HG03558 (cell line): ENCODE results near the gene MAFB.

ENCODE experiments used
- ATAC-seq: cut with Tn5 transposase; IDR thresholded peaks from one replicate; pipeline ENCODE4 v1.9.1; 2021; ENCODE audit warnings: moderate number of reproducible peaks; ENCODE audit not compliant: unreplicated experiment; ENCODE audit errors: extremely low read depth

Gene MAFB

DNA sequence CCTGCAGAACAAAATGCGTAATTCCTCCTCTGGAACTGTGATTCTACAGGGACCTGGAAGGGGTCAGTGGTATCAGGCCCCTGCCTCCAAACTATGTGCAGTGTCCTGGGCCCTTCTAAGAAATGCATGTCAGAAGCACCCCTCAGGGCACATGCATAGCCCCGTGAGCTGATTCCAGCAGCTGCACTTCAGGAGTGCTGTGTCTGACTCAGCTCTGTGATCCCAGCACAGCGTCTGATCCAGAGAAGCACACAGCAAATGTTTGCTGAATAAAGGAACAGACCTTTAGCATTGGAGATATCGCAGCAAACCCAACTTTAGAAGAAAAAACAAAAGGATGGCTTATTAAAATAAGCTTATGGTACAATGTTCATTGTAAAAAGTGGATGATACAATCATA lies 15.8 kb upstream of the MAFB start:
- ATAC-seq: no peak

DNA sequence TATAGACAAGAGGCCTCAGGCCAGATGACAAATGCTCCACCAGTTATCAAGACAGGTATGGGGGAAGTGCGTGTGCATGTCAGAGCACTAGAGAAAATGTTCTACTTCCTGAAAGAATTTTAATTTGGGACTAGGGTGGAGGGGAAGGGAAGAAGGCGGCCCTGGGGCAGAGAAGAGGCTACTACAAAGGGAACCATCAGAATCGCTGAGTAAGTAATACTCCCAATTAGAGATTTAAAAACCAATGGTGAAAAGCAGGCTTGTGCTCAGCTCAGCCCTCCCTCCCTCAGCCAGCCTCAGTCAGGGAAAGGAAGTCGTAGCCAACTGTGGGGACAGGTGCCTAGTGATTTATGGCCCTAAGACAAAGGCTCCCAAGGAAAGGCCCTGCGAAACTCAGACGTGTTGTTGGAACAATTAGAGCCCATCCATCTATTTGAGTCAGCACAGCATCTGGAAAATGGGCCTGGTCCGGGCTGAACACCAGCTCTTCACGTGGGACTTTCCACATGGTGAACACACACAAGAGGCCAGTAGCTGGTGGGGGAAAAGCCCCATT lies 15.0 kb upstream of the MAFB start:
- ATAC-seq: no peak

DNA sequence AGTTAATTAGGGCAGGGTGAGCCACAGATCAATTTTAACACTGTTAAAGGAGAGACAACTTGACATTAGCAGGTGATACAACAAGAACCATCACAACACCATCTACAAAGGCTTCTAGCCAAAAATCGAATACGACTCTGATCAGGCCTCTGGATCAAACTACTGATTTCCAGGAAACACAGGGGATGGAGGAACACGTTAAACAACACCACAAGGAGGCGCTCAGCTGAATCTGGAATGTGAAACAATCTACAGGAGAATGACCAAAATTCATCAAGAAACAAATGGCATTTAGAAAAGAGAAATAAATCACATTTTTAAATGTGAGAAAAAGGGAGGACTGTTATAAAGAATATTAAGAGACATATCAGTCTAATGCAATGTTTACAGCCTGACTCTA lies 13.5 kb upstream of the MAFB start:
- ATAC-seq: no peak

DNA sequence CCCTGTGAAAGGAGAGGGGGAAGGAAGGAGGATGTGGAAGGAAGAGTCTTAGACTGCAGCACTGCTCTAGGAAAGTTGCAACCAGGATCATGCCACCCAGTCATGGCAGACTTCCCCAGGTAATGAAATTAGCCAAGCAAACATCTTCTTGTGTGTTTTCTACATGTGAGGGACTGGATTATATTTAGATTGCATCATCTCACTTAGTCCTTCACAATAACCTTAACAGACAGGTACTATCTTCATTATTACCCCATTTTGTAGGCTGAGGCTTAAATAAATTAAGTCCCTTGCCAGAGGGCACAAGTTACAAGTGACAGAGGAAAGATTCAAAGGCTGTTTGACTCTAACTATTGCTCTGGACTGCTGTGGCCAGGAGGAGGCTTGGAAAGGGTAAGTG lies 9.7 kb upstream of the MAFB start:
- ATAC-seq: no peak

DNA sequence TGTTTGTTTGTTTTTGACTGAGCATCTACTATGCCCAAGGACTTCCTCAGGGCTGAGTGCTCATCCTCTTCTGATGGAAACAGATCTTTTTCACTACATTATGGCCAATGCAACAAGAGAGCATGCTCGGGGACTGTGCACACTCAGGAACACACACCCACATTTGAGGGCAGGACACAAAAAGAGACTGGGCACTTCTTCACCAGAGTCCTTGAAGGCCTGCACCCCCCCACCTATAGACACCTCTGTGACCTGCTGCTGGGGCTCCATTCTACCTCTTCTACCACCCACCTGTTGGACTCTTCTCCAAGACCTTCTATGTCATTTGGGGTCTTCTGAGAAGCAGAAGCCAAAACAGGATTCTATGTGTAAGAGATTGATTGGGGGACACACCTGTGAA lies 9.2 kb upstream of the MAFB start:
- ATAC-seq: no peak

DNA sequence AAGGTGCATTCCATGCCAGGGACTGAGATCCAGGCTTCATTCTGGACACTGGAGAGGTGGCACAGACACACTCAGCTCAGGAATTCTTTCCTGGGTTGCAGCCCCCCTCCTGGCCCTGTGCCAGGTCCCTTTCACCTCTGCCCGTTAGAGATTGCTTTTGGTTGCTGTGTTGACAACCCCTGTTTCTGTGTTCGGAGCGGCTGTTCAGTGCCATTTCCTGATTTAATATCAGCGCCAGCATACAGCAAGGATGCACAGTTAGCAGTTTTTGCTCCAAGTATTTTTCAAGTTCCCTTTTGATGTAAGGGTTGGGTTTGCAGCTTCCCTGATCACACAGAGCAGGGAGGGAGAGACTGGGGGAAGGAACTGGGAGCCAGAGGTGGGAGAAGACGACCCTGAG lies 8.5 kb upstream of the MAFB start:
- no peak for ATAC-seq

DNA sequence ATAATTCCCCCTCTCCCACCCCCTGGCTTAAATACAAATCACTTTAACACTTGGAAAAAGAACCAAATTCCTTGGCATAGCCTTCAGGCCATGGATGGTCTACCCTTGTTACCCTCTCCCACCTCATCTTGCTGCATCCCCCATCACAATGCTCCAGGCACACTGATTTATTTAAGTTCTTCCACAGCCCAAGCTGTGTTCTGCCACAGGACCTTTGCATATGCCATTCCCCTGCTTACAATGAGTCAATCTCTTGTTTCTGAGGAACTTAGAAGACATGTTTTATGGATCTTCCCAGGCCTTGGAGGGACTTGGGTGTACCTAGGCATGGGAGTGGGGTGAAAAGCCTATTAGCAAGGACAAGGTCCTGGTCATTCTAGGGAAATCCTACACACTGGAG lies 6.2 kb upstream of the MAFB start:
- ATAC-seq: no peak

DNA sequence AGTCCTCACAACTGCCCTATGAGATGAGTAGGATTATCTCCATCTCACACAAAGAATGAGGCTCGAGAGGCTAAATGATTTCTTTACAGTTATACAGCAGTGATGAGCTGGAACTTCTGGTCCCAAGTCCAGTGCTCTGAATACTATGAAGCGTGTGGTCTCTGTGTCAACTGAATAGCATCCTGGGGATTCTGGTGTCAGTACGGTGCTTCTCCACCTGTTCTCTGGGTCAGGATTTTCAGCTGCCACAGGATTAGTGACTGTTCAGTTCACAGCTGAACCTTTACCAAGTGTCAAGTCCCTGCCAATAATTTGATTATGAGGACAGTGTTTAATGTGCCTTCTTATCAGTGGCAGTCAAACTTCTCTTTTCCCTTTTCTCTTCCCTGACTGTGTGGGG lies 5.2 kb upstream of the MAFB start:
- ATAC-seq: no peak

DNA sequence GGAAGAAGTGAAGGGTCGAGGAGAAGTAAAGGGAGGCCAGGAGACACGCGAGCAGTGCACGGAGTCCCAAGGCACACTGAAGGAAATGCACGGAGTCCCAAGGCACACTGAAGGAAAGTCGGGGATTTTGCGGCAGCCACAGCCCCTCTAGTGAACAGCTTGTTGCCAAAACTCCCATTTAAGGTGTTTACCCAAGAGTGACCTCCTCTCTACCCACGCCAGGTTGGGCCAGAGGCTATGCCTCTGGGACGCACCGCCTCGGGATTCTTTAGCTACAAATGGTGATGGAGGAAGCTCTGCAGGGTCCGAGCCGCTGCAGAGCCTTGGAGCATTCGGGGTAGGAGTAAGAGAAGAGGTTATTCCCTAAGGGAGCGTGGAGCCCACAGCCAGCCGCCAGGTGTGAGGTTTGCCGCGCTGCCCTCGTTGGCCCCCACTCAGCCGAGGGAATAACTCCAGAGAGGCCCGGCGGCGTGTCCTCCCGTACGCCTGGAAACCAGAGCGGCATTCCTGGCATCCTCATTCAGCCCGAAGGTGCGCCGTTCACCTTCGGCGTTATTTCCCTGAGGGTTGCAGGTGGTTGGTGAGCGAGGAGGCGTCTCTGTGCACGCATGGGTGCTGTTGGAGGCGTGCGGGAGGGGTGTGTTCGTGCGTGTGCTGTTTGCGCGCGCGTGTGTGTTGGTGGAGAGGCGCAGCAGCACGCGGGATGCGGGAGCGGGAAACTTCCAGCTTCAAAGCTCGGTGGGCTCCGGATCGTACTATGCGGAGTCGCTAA lies 3.4 kb upstream of the MAFB start:
- ATAC-seq: no peak

DNA sequence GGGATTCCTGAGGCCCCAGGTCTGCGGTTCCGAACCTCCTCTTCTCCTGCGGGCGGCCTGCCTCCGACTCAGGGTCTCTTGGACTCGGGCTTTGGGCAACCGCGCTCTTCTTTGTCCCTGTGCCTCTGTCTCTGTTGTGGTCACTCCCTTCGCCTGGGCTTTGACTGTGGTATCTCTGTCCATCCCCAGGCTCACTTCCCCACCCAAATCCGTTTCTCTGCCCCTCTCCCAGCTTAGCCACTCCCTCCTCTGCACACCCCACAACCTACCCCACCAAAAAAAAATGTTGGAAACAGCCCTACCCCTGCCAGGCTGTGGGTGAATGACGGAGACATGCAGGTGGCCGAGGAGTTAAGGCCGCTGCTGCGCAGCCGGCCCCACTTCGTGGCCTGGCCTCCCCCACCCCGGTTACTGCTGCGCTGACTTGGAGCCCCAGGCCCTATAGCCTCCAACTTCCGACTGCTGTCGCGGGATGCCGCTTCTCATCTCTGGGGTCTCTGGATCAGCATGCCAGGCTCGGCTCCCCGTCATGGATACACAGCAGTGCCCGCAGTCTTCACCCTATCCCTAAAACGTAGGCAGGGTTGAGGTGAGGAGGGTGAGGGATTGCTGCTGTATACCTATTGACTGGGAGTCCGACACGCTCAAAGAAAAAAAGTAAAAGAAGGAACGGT lies 2.7 kb upstream of the MAFB start:
- no peak for ATAC-seq

DNA sequence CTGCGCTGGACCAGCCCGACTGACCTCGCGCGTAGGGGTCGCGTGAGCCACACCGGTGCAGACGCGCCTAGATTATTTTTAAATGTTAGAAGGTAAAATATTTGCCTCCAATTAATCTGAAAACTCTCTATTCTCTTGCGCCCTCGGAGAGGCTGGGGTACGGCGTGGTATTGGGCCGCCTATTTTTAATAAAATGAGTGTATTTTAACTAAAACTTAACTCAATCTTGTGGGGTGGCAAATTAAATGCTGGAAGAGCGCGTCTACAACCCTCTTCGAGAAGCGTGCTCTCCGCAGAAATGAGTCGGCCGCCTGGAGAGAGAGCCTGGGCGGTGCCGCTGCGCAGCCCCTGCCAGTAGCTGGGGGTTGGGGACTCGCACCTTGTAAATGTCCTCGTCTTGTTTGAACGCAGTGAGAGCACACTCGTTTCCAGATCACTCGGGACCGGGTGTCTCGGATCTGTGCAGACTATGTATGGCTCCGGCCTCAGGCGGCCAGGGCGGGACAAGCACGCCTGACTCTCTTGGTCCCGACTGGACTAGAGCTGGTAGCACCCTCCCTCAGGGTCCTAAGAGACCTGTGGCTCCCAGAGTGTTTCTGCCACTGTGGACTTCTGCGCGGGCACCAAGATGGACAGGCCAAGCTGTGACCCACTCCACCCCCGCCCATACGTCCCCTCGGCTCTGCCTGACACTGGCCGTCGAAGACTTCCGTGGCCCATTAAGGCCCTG lies 2.0 kb upstream of the MAFB start:
- ATAC-seq: no peak

DNA sequence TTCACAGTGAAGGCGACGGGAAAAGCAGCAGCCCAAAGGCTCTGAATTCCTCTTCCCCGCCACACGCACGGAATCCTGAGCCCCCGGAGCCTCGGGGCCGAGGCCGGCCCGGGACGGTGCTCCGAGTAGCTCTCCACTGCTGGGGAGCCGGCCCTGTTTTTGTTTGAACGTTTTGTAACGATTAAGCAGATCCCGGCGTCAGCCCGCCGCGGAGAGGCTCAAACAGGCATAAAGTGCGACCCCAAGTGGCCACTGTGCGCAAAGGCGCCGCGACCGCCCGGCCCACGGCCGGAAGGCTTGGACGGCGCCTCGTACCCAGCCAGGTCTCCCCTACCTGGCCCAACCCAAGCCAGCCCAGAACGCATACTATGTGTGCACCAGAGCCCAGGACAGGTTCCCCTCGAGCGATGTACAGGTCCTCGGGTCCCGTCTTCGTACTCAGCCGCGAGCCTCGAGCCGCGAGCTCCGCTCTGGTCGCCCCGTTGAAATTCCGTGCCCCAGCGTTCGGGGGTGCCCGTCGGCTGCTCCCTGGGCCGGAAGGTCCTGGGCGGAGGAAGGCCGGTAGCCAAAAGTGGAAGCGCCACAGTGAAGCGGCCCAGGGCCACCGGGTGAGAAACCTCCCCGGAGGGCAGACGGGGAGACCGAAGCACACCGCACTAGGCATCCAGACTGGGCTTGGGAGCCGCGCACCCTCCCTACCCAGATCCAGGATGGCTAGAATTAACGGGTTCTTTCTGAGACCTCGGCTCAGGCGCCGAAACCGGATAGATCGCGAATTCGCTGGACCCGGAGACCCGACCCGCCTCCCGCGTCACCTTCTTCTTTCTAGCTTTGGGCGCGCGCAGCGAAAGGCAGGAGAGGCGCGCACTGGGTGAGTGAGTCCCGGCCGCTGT lies 1.2 kb upstream of the MAFB start:
- no peak for ATAC-seq

DNA sequence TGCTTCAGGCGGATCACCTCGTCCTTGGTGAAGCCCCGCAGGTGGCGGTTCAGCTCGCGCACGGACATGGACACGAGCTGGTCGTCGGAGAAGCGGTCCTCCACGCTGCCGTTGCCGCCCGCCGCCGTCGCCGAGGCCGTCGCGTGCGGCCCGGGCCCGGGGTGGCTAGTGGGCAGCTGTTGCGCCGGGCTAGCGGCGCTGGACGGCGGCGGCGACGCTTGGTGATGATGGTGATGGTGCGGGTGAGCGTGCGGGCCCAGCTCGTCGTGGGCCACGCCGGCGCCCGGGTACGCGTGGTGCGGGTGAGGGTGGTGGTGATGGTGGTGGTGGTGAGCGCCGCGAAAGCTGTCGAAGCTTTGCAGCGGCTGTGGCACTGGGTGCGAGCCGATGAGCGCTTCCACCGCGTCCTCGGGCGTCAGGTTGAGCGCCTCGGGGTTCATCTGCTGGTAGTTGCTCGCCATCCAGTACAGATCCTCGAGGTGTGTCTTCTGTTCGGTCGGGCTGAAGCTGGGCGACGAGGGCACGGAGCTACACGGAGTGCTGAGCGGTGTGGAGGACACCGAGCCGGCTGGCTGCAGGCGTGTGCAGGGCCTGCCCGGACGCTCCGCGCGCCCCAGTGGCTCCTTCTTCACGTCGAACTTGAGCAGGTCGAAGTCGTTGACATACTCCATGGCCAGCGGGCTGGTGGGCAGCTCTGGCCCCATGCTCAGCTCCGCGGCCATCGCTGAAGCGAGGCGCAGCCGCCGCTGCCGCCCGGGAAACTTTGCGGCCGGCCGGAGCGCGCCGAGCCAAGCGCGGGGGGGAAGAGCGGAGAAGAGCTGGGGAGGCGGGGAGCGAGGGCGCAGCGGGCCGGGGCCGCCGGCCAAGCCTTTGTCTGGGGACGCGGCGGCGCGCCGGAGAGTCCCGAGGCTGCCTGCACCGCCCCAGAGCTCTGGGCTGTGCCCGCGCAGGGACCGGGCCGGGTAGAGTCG lies 622 bp downstream of the MAFB start:
- ATAC-seq: no peak

DNA sequence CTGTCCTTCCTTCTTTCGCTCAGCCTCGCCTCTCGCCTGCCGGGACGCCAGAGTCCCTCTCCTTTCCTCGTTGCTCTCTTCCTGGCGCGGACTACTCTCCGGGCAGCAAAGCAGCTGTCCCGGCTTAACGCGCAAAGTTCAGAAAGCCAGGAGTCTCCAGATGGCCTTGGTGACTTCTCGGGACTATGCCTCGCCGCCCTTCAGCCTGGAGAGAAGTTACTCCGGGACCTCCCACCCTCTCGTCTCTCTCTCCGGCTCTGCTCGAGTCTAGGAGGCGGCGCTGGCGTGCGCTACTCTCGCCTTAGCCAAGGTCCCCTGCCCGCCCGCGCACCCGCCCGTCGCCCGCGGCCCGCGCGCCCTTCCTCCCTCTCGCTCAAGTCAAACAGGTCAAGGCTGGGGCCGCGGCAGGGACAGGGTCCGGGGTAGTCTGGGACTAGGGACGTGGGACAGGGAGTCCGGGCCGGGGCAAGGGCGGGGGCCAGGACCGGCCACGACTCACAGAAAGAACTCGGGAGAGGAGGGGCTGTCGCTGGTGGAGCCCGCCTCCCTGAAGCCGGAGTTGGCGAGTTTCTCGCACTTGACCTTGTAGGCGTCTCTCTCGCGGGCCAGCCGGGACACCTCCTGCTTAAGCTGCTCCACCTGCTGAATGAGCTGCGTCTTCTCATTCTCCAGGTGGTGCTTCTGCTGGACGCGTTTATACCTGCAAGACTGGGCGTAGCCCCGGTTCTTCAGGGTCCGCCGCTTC lies 1.5 kb downstream of the MAFB start:
- no peak for ATAC-seq

DNA sequence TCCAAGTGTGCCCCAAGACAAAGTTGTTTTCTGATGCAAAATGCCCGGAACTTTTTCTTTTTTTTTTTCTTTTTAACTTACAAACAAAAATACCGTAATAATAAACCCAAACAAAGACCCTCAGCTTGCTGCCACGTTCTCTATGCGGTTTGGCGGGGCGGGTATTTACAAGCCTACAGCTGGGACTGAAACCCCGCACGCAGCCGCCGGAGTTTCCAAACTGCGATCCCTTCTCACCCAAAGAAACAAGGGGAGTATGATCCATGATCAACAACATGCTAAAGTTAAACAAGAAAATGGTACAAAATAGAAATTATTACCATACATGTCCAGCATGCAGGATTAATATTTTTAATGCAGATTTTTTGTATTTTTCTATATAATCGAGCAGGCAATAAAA lies 2.1 kb downstream of the MAFB start:
- no peak for ATAC-seq

DNA sequence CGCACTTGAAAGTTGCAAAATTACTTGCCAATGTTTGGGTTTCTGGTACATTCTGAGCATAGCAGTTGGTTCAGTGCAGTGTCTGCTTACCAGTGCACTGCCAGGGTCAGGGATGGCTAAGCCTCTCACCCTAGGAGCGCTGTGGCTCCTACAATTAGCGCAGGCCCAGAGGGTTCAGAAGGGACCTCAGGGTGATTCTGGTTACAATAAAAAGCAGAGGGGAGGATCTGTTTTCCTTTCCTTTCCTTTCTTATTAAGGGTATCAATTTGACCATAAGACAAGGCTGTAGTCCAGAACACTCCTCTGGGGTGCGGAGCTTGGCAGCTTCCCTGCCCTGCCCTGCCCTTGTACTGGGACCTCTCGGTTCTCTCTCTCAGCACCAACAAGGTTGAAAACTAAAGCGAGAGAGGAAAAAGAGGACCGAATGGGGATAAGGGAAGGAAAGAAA lies 2.6 kb downstream of the MAFB start:
- ATAC-seq: no peak

DNA sequence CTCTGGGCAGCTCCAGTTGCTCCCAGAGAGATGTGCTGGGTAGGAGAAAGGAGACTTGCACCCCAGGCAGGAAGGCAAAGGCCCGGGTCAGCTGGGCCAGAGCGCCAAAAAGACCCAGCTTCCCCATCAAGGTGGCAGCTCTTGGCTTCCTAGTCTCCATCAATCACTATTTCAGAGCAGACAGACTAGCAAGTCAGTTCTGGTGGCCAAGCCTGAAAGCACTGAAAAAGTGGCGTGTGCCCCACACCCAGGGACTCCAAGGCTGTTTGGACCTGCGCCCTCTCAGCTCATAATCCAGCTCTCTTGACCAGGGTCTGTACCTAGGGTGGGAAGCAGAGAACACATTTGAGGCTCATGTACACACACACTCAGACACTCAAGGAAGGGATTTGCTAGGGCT lies 3.7 kb downstream of the MAFB start:
- no peak for ATAC-seq

DNA sequence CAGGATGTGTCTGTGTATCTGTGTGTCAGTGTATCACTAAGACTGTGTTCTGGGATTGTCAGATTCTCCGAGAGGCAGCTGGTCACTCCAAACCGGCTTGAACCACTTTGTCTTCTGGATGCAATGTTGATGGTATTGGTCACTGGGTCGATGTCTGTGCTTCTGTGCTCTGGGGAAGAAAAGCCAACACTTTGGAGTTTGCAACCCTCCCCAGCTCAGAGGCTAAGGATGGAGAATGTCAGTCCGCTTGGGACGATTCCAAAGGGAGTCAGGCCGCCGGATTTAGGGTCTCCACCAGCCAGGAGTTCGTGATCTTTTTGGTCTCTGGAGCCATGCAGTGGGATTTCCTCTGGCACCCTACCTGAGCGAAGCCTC lies 5.2 kb downstream of the MAFB start:
- ATAC-seq: no peak
